K562 (cell line): Measurements from ENCODE around the gene TTC27. TPM values are rescaled to one million over a fixed set of nuclear protein-coding genes. Genes with fewer than 3 reads are reported as not detected.
A peak's percentile ranks its signal among the peaks of the same experiment; 100 is the strongest.

Experiments used
- ATAC-seq: fragments of 200-7000 bp; cut with Tn5 transposase; 3 replicates; pipeline ENCODE4 v1.9.1; 2020; ENCODE audit warnings: moderate library complexity
- Bru-seq: library from RNA; stranded (reverse); fragments of 400-500 nt; gene quantifications from one replicate; lab custom pipeline; 2021; lab: Mats Ljungman, UMichigan
- BruChase-seq, 2 experiments: library from RNA; stranded (reverse); fragments of 400-500 nt; gene quantifications; one replicate each; lab custom pipeline; 2021; lab: Mats Ljungman, UMichigan
- BruUV-seq: library from RNA; stranded (reverse); fragments of 400-500 nt; replicated peaks from 2 replicates; lab custom pipeline; 2021; lab: Mats Ljungman, UMichigan
- CTCF ChIA-PET: fragments of 300-600 bp; formaldehyde crosslinking; extraction: SDS; loops from one replicate; lab custom pipeline; 2021; ENCODE audit warnings: low intra/inter-chr PET ratio; lab: Yijun Ruan, JAX
- POLR2A ChIA-PET: fragments of 300-600, 350-650 bp; sonication (Branson Sonifier 250); formaldehyde crosslinking; extraction: SDS; loops from one replicate; lab custom pipeline; 2021; ENCODE audit warnings: antibody characterized with exemption, inconsistent platforms; lab: Yijun Ruan, JAX
- DNase-seq, 4 experiments: peaks; one replicate each; pipeline versions ENCODE4 v3.0.0 to v3.0.0-alpha.2; 2011 to 2018; ENCODE audit warnings: low spot score in 3 of 4, mixed read lengths in 3 of 4; ENCODE audit errors: extremely low read depth in 1 of 4
- FAIRE-seq: peaks from 2 replicates; lab custom pipeline; 2011; peaks lifted over from hg19 to GRCh38; lab: Jason Lieb, UNC
- H2AFZ ChIP-seq: 2 replicates; pipeline ENCODE4 v1.6.0; 2011; ENCODE audit warnings: low read depth, low read length, control low read depth, inconsistent platforms
- H3K27ac ChIP-seq: fragments of 200-600 bp; 3 replicates; pipeline ENCODE4 v1.8.0; 2011; ENCODE audit warnings: low read depth, mild to moderate bottlenecking, control low read depth, inconsistent platforms, low read length, moderate library complexity, mixed read lengths; ENCODE audit errors: extremely low read depth
- H3K27me3 ChIP-seq, 2 experiments: fragments of 300-600 bp in 1 of 2; 2 replicates in 1 of 2; 3 replicates in 1 of 2; pipeline versions ENCODE4 v1.6.0 to v1.8.0; 2011; ENCODE audit warnings: inconsistent platforms in 2 of 2, low read length in 2 of 2, mild to moderate bottlenecking in 1 of 2, mixed read lengths in 1 of 2, moderate library complexity in 1 of 2; ENCODE audit not compliant: control insufficient read depth in 2 of 2, insufficient read depth in 2 of 2
- H3K36me3 ChIP-seq: fragments of 300-600 bp; 3 replicates; pipeline ENCODE4 v1.8.0; 2011; ENCODE audit warnings: mild to moderate bottlenecking, low read length, inconsistent platforms; ENCODE audit not compliant: control insufficient read depth, insufficient read depth
- H3K4me1 ChIP-seq, 2 experiments: fragments of 200-600 bp in 1 of 2; replicated peaks in 1 of 2; 2 replicates in 1 of 2; 3 replicates in 1 of 2; pipeline versions ENCODE4 v1.5.1 to v1.8.0; 2011; ENCODE audit warnings: inconsistent platforms in 2 of 2, low read length in 2 of 2, mild to moderate bottlenecking in 1 of 2, mixed read lengths in 1 of 2, moderate library complexity in 1 of 2; ENCODE audit not compliant: control insufficient read depth in 2 of 2, insufficient read depth in 2 of 2
- H3K4me2 ChIP-seq: 2 replicates; pipeline ENCODE4 v1.6.1; 2011; ENCODE audit warnings: low read length, control low read depth, inconsistent platforms, mixed read lengths; ENCODE audit not compliant: insufficient read depth
- H3K4me3 ChIP-seq: fragments of 200-600 bp; sonication (generic), shearing (Covaris generic); 2 replicates; pipeline ENCODE4 v1.5.1; 2016; ENCODE audit warnings: control low read depth, inconsistent platforms
- H3K79me2 ChIP-seq: fragments of 200-600 bp; 3 replicates; pipeline ENCODE4 v1.8.0; 2011; ENCODE audit warnings: low read length, inconsistent platforms; ENCODE audit not compliant: control insufficient read depth, insufficient read depth
- H3K9ac ChIP-seq, 2 experiments: 2 replicates each; pipeline versions ENCODE4 v1.6.0 to v1.6.1; 2011; ENCODE audit warnings: low read depth in 2 of 2, low read length in 2 of 2, control low read depth in 1 of 2, inconsistent platforms in 1 of 2, mild to moderate bottlenecking in 1 of 2, mixed read lengths in 1 of 2; ENCODE audit not compliant: insufficient read depth in 1 of 2
- H3K9me1 ChIP-seq: one replicate; pipeline ENCODE4 v1.6.0; 2011; ENCODE audit warnings: inconsistent platforms, mild to moderate bottlenecking, low read length, moderate library complexity; ENCODE audit not compliant: control insufficient read depth, insufficient read depth
- H3K9me3 ChIP-seq: replicated peaks from 2 replicates; pipeline ENCODE4 v1.5.1; 2011; ENCODE audit warnings: low read depth, low read length, inconsistent platforms; ENCODE audit not compliant: control insufficient read depth, insufficient read depth
- H4K20me1 ChIP-seq: replicated peaks from 2 replicates; pipeline ENCODE4 v1.6.1; 2011; ENCODE audit warnings: low read length, inconsistent platforms, mixed read lengths; ENCODE audit not compliant: control insufficient read depth, insufficient read depth
- ARID4B ChIP-seq: sonication (generic); formaldehyde crosslinking; IDR thresholded peaks from 2 replicates; pipeline ENCODE4 v1.8.0; 2022; ENCODE audit warnings: mild to moderate bottlenecking, missing genetic modification reagents
- E2F5 ChIP-seq: sonication (generic); formaldehyde crosslinking; IDR thresholded peaks from 2 replicates; pipeline ENCODE4 v1.8.0; 2022; ENCODE audit warnings: mild to moderate bottlenecking, missing genetic modification reagents
- FOXO4 ChIP-seq: fragments of 450-650 bp; formaldehyde crosslinking; IDR thresholded peaks from 2 replicates; pipeline ENCODE4 v1.4.0; 2020; ENCODE audit warnings: mild to moderate bottlenecking, moderate library complexity
- NCOA2 ChIP-seq, 2 experiments: fragments of 450-650 bp; IDR thresholded peaks; 2 replicates each; pipeline ENCODE4 v1.6.1; 2018; ENCODE audit warnings: mild to moderate bottlenecking in 2 of 2, moderate library complexity in 1 of 2; ENCODE audit not compliant: partially characterized antibody in 2 of 2
- POLR2A ChIP-seq: fragments of 450-650 bp; conservative IDR thresholded peaks from 2 replicates; pipeline ENCODE4 v1.6.1; 2016
- ZNF384 ChIP-seq: IDR thresholded peaks from 2 replicates; pipeline ENCODE4 v1.6.1; 2012; ENCODE audit warnings: low read depth, low read length, improper control_type of control experiment
- WGBS: fragments of 100-300 bp; shearing (Covaris generic); methylation state at CpG from one replicate; pipeline ENCODE4 v1.1.6; 2016; ENCODE audit warnings: low coverage, mixed read lengths; ENCODE audit not compliant: insufficient coverage; ENCODE audit errors: missing lambda C conversion rate; 5-methylcytosine and 5-hydroxymethylcytosine counted together
- in situ Hi-C: fragments of 300-500 bp; cut with MboI; formaldehyde crosslinking; loops from 4 replicates; pipeline ENCODE4 v1.15.0; 2018; ENCODE audit warnings: inconsistent platforms, mixed read lengths
- intact Hi-C: fragments of 100-400 bp; cut with micrococcal nuclease; formaldehyde crosslinking; loops from 2 replicates; pipeline ENCODE4 v1.14.2; 2022
- long read RNA-seq, 3 experiments: library from polyadenylated mRNA in 2 of 3; library from RNA in 1 of 3; unstranded in 2 of 3; stranded (forward) in 1 of 3; transcript quantifications; one replicate each; pipeline ENCODE4 v2.0.0, GENCODE V29; 2019 to 2022
- polyA minus RNA-seq, 3 experiments: library from RNA; depleted of rRNA, polyadenylated mRNA; stranded (reverse); fragments of >200 nt; gene quantifications; 2 replicates each; pipeline ENCODE4 v1.2.3, GENCODE V29; 2011
- polyA plus RNA-seq, 8 experiments: library from polyadenylated mRNA; depleted of rRNA in 4 of 8; stranded (reverse) in 5 of 8; unstranded in 3 of 8; fragments of >200 nt; fragmentation: Nextera tagmentation in 2 of 8; fragmentation: Illumina TruSeq in 1 of 8; extraction: Ambion mirVana in 2 of 8; extraction: Trizol in 1 of 8; gene quantifications; 2 replicates each; pipeline versions ENCODE4 v1.2.1 to v1.2.3, GENCODE V29; 2011 to 2014; ENCODE audit warnings: inconsistent platforms in 1 of 8, missing spikeins in 1 of 8
- total RNA-seq, 7 experiments: library from RNA; depleted of rRNA in 6 of 7; stranded (reverse); fragments of >200 nt in 6 of 7; fragmentation: Illumina TruSeq in 2 of 7; extraction: Trizol in 2 of 7; gene quantifications; 2 replicates each; pipeline versions ENCODE4 v1.2.1 to v1.2.3, GENCODE V29; 2011 to 2021; ENCODE audit warnings: low replicate concordance in 1 of 7

TTC27 gene
- 53.1 and 95.8 TPM in 2 replicates for total RNA-seq (2011; cell fraction: chromatin; rRNA removed; ENCODE audit: low replicate concordance)
- total RNA-seq (2011; cell fraction: nucleolus; rRNA removed): 29.2 and 30.4 TPM in 2 replicates
- total RNA-seq (2011; cell fraction: nucleoplasm; rRNA removed): 34.4 and 38.4 TPM in 2 replicates
- total RNA-seq (2014; rRNA removed) (46.0 and 48.8 TPM in 2 replicates), total RNA-seq (2014; rRNA removed; fragmentation: Illumina TruSeq; extraction: Trizol) (67.9 and 69.2 TPM in 2 replicates), total RNA-seq (2015; rRNA removed; fragmentation: Illumina TruSeq; extraction: Trizol) (48.7 and 57.0 TPM in 2 replicates), total RNA-seq (2021) (57.3 and 60.0 TPM in 2 replicates), polyA plus RNA-seq (2011; rRNA removed) (48.3 and 69.3 TPM in 2 replicates), polyA plus RNA-seq (2014; fragmentation: Illumina TruSeq; extraction: Trizol) (64.0 and 80.0 TPM in 2 replicates), polyA plus RNA-seq (2014; fragmentation: Nextera tagmentation; extraction: Ambion mirVana) (10 to 100 TPM; 55.0 to 93.4 TPM), polyA plus RNA-seq (2014; rRNA removed) (43.5 and 44.3 TPM in 2 replicates), polyA minus RNA-seq (2011; rRNA and poly(A)+ RNA removed) (82.7 and 91.2 TPM in 2 replicates), Bru-seq, nascent RNA (percentile 79 among the genes with signal in this experiment), BruChase-seq, experiment 1, labeled RNA remaining after a 2-hour chase (percentile 75 among the genes with signal in this experiment), BruChase-seq, experiment 2, labeled RNA remaining after a 6-hour chase (percentile 71 among the genes with signal in this experiment)
- 31.4 and 47.0 TPM in 2 replicates for polyA plus RNA-seq (2011; cell fraction: cytosol; rRNA removed)
- 21.1 and 26.0 TPM in 2 replicates for polyA plus RNA-seq (2011; cell fraction: nucleus; rRNA removed)
- 27.3 and 51.3 TPM in 2 replicates for polyA plus RNA-seq (2012)
- polyA minus RNA-seq (2011; cell fraction: cytosol; rRNA and poly(A)+ RNA removed): 19.0 and 44.9 TPM in 2 replicates
- polyA minus RNA-seq (2011; cell fraction: nucleus; rRNA and poly(A)+ RNA removed): 32.0 and 54.8 TPM in 2 replicates
- long read RNA-seq, experiment 1, transcript TTC27-201 (20 exons, 2,876 nt): major isoform, 186 of 381 reads
- long read RNA-seq, experiment 1, partial matches to known transcripts: 139 of 381 reads
- long read RNA-seq, experiment 1, other reads (novel, unspliced or antisense): 56 of 381 reads
- long read RNA-seq, experiment 2, partial matches to known transcripts: 29 of 86 reads
- long read RNA-seq, experiment 2, other reads (novel, unspliced or antisense): 57 of 86 reads
- long read RNA-seq, experiment 3, transcript TTC27-201 (20 exons, 2,876 nt): major isoform, 67 of 88 reads
- long read RNA-seq, experiment 3, partial matches to known transcripts: 7 of 88 reads
- long read RNA-seq, experiment 3, other reads (novel, unspliced or antisense): 14 of 88 reads

DNA sequence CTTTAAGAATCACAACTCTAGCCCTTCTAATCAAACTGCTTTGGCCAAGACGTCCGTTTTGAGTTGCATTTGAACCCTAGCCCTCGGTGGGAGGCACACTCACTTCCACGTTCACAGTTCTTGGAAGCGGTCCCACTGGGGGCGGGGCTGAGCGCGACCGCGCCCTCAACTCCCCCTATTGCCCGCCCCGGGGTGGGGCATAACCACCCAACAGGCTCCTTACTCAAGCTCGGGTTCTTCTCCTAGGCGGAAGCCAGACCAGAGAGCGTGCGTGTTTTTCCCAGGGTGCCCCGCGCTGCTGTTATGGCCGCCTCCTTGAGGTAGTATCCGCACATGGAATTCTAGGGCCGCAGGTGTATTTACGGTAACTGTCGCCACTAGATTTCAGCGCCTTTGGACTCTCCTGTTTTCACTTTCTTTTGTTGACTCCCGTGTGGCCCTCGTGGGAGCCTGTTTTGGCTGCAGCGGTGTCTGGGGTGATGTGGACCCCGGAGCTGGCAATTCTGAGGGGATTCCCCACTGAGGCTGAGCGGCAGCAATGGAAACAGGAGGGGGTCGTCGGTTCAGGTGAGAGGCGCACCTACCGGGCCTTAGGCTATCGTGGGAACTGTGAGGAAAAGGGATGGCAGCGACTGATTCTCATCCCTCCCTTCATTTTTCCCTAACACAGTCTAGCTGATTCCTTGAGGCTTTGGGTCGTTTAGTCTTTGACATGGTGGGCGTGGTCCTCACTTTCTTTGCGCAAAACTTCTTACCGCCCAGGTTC, at the start of gene TTC27:
TSS of gene TTC27 (plus strand) at position 237 of the 766 bp plus-strand sequence. CDS start at position 480, 243 bp downstream.
- H3K9ac ChIP-seq: peak within 1 kb of the TSS; percentile 72 to 97
- CTCF ChIA-PET: no interaction called here
- WGBS: 0% methylated on average over 37 of the region's 39 CpGs
- POLR2A ChIA-PET: interaction anchor here (0.6 to 1.6 kb wide), 7 partner anchors 8 to 824 kb away, joined by 3 to 6 read pairs (median 4); no protein-coding TSS in a partner anchor
- H3K27me3 ChIP-seq: no peaks in the 10 kb centered on the region
- H3K36me3 ChIP-seq: peaks cover 25% of the 10 kb centered on the region; the same call in 2 of the 3 replicates
- H3K4me2 ChIP-seq: peak within 1 kb of the TSS; percentile 93
- peak within 1 kb of the TSS; percentile 60 for H3K4me3 ChIP-seq
- peak; percentile 98 for ATAC-seq
- intact Hi-C loops: no loop called here
- H3K9me3 ChIP-seq: no peaks in the 10 kb centered on the region
- H3K4me1 ChIP-seq: peaks cover 11% of the 10 kb centered on the region in 2 experiments; a peak in 3 of 5 replicates
- H2AFZ ChIP-seq: peak within 1 kb of the TSS; percentile 97
- no peaks in the 10 kb centered on the region for H3K9me1 ChIP-seq
- BruUV-seq: TSS peak; percentile 69
- DNase-seq: peak; percentile 95 to 98 (median 96)
- H4K20me1 ChIP-seq: no peaks in the 10 kb centered on the region
- peak within 1 kb of the TSS; percentile 72 for H3K27ac ChIP-seq
- in situ Hi-C loops: no loop called here
- H3K79me2 ChIP-seq: peaks cover 37% of the 10 kb centered on the region
- peak; percentile 94 for FAIRE-seq
- TF ChIP-seq NCOA2 (IDR thresholded peaks at IDR 0.05; ENCODE audit: partially characterized antibody in 2 of 2) (no peak), POLR2A (peak; percentile 87), E2F5 (CRISPR knock-in tag) (no peak), ARID4B (CRISPR knock-in tag) (peak; percentile 100), ZNF384 (0 out of 2 replicates have a peak, but pooled peaks have one; percentile 4), FOXO4 (CRISPR knock-in tag) (no peak)
